HepG2 (cell line): Measurements from ENCODE around the gene SEMA3G.

Source experiments
- CTCF ChIP-seq: sonication (generic); formaldehyde crosslinking; IDR thresholded peaks from 2 replicates; pipeline ENCODE4 v1.5.0; 2020; ENCODE audit warnings: mild to moderate bottlenecking, missing genetic modification reagents, moderate library complexity
- EZH2 ChIP-seq: conservative IDR thresholded peaks from 2 replicates; pipeline ENCODE4 v1.6.1; 2012; ENCODE audit warnings: mild to moderate bottlenecking, low read depth, low read length, moderate library complexity
- KAT7 ChIP-seq: IDR thresholded peaks from 2 replicates; pipeline ENCODE4 v1.6.1; 2018; ENCODE audit warnings: borderline replicate concordance, missing compliant biosample characterization
- NBN ChIP-seq: fragments of 450-650 bp; conservative IDR thresholded peaks from 2 replicates; pipeline ENCODE4 v1.6.1; 2017
- POLR2A ChIP-seq, 2 experiments: IDR thresholded peaks; 2 replicates each; pipeline ENCODE4 v1.6.1; 2011; ENCODE audit warnings: low read depth in 2 of 2, low read length in 2 of 2, mild to moderate bottlenecking in 1 of 2, moderate library complexity in 1 of 2; ENCODE audit not compliant: insufficient read depth in 1 of 2
- POLR2AphosphoS5 ChIP-seq: IDR thresholded peaks from 2 replicates; pipeline ENCODE4 v1.6.1; 2012; ENCODE audit warnings: low read depth, low read length
- ZBTB34 ChIP-seq: sonication (generic); formaldehyde crosslinking; IDR thresholded peaks from 2 replicates; pipeline ENCODE4 v1.8.0; 2022; ENCODE audit warnings: mild to moderate bottlenecking, missing genetic modification reagents
- TF ChIP-seq, protein P1 (sequence below): IDR thresholded peaks from 2 replicates; pipeline ENCODE4 v1.6.1; 2016; ENCODE audit warnings: low read depth, borderline replicate concordance

- TF ChIP-seq KAT7 (CRISPR knock-in tag): no peak
- no peak for TF ChIP-seq ZBTB34
- no peak for TF ChIP-seq EZH2
- no peak for TF ChIP-seq NBN
- TF ChIP-seq POLR2A (IDR thresholded peaks at IDR 0.05; ENCODE audit: insufficient read depth in 1 of 2, low read depth in 2 of 2, low read length in 2 of 2): no peak
- TF ChIP-seq, protein P1, sequence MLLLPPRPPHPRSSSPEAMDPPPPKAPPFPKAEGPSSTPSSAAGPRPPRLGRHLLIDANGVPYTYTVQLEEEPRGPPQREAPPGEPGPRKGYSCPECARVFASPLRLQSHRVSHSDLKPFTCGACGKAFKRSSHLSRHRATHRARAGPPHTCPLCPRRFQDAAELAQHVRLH (CRISPR knock-in tag): no peak
- no peak for TF ChIP-seq POLR2AphosphoS5
- no peak for TF ChIP-seq CTCF (CRISPR knock-in tag)
Observed at GRCh38 chr3:52405066-52405465, 39.8 kb downstream of the SEMA3G start.
